ENCODE measurements around the gene PIGBOS1.
"Not testable (repeated sequence)": the region's sequence is repeated elsewhere in the genome, so short reads cannot be mapped to it uniquely, and the experiment has no call there.

Gene PIGBOS1

DNA sequence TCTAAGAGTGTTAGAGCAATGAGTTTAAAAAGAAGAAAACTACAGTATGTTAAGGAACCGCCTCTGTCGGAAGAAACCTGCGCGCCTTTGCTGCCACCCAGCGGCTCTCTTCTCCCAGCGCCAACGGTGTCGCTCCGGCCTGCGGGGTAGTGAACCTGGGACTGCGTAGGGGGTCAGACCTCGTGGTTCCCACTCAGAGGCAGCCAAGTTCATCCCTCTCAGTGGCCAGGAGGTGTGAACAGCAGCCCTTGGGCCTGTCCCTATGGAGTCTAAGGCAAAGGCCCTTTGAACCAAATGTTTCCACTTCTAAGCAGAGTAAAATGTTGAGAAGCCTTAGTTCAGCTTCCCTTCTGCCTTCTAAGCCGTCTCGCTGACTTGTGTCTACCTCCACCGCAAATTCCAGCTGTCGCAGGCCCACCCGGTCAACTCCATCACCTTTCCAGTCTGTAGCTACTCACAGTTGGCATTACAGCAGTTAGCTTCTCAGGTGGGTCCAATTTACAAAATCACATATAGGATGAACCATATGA is 28.3 kb downstream of the PIGBOS1 start:
- peak; percentile 79 for DNase-seq

DNA sequence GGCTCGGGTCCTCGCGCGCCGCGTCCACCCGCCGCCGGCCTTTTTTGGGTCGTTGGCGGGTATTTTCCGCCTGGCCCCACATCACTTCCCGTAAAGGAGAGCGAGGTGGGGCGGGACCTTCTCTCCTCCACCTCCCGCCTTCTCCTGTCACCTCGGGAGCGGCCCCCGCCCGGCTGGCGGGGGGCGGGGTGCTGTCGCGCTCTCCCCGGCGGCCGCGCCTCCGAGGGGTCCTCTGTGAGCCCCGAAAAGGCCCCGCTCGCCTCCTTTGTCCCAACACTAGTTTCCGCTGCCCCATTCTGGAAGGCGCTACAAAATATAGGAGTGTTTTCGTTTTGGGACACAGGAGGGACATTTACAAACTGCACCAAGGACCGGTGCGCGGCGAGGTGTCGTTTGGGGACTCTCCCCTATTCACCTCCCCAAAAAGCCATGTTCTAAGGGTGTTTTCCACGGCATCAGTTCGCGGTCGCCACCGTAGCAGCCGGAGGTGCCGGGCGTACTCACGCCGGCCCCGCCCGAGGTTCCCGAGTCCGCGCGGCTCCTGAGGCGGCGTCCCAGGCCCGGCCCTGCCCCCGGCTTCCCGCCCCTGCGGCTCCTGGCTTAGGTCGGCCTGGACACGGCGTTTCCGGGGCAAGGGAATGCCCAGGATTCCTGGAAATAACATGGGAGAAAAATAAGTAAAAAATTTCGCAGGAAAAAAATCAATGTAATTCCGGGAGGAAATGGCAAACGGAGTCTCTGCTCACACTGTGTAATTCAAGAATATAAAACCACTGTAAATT is 29.0 kb downstream of the PIGBOS1 start, which contains the start of gene RAB27A:
RAB27A (minus strand) TSS at position 68 of the 782 bp plus-strand sequence. CDS start 54,879 bp downstream, outside the sequence.
- DNase-seq = peak; percentile 63

DNA sequence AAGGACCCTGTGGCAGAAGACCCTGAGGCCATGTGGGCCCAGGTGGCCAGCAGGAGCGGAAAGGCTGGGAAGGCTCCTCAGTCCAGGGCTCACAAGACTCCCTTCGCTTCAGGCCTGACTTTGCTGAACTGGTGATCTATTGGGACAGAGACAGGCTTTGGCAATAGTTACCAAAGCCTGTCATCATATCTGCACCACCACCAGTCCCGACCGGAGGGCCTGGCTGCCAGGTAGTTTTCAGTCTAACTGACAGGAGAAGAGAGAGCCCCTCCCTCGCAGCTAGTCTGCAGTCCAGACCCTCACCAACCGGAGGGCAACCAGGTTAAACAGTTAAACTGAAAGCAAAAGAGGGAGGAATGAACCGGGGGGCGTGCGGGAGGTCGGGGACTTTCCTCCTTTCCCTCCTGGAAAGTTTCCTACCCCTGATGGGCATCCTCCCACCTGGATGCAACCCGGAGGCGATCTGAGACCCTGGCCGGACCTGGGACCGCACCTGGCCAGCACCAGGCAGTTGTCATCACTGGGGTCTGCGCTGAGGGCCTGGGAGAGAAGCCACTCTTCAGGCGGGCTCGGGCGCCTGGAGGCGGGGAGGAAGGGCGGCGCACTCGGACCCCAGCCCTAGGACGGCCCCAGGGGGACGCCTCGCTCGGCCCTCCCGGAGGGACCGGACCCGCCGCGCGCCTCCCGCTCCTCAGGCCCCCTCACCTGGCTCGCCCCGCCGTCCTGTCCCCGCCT is 29.7 kb downstream of the PIGBOS1 start:
- DNase-seq = peak; percentile 25

DNA sequence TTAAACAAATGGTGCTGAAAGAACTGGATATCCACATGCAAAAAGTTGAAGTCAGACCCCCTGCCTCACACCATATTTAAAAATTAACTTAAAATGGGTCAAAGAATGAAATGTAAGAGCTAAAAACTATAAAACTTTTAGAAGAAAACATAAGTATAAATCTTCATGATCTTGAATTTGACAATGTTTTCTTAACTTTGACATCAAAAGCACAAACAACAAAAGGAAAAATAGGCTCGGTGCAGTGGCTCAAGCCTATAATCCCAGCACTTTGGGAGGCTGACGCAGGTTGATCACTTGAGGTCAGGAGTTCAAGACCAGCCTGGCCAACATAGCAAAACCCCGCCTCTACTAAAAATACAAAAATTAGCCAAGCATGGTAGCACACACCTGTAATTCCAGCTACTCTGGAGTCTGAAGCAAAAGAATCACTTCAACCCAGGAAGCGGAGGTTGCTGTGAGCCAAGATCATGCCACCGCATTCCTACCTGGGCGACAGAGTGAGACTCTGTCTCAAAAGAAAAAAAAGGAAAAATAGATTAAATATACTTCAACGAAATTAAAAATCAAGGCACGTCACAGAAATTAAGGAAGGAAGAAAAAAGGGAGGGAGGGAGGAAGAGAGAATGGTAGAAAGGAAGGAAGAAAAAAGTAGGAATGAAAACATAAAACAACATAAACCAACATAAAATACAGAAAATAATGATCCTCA is 30.8 kb downstream of the PIGBOS1 start:
- DNase-seq = no peak

DNA sequence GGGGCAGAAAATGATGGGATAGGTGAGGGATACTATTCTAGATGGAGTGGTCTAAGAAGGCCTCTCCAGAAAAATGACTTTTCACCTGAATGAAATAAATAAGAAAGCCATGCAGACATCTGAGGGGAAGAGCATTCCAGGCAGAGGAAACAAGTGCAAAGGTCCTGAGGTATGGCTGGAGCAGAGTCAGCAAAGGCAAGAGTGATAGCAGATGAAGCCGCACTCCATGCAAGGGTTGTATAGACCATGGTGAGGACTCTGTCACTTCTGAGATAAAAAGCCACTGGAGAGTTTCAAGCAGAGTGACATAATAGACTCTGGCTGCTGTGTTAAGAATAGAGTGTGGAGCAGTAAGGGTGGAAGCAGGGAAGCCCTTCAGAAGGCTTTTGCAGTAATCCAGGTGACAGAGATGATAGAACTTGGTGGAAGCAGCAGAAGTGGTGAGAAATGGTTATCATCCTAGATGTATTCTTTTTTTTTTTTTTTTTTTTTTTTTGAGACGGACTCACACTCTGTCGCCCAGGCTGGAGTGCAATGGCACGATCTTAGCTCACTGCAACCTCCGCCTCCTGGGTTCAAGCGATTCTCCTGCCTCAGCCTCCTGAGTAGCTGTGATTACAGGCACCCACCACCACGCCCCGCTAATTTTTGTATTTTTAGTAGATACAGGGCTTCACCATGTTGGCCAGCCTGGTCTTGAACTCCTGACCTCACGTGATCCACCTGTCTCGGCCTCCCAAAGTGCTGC is 32.3 kb downstream of the PIGBOS1 start:
- not testable (repeated sequence) for DNase-seq

DNA sequence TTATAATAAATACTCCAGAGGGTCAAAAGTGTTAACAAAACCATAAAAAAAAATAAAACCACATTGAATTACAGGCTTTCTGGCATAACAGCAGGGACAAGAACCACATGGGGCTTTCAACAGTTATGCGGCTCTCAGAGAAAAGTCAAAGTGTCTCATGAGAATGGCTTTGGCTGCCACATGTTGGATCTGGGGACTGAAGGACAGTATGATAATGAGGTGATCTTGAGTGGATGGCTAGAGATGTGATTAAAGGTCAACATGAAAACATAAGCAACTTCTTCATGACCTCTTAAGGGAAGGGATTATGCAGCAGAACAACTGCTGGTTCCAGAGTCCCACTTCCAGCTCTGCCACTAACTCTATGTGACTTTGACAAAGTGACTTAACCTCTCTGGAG is 34.5 kb downstream of the PIGBOS1 start:
- DNase-seq = no peak

DNA sequence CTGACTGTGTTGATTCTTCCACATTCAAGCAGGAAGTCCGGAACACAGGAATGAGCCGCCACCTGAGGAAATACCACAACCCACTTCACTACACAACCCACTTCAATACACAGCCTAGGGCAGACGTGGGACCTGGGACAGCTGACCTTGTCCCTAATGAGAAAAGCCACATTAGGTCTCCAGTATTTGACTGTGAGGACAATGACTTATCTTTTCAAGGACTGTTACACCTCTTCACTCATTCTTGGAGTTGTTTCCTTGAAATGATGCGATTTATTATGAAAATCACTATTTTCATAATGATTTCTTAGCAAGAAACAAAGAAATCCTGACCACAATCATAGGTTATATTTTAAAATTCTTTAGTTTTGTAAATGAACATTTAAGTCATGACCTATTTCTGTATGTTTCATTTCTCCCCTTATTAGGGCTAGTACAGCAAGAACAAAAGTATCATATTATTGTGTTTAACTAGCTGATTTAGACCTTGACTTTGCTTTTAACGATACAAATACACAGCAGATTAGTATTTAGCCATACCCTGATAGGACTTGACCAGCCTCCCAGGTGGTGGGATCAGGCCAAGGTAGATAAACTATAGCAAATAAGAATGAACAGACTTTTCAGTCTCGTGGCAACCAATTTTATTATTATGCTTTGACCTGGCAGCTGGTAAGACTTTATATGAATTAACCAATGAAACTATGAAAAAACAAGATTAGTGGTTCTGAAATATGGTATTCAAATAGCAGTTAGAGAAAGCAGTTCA is 35.4 kb downstream of the PIGBOS1 start:
- DNase-seq = no peak

DNA sequence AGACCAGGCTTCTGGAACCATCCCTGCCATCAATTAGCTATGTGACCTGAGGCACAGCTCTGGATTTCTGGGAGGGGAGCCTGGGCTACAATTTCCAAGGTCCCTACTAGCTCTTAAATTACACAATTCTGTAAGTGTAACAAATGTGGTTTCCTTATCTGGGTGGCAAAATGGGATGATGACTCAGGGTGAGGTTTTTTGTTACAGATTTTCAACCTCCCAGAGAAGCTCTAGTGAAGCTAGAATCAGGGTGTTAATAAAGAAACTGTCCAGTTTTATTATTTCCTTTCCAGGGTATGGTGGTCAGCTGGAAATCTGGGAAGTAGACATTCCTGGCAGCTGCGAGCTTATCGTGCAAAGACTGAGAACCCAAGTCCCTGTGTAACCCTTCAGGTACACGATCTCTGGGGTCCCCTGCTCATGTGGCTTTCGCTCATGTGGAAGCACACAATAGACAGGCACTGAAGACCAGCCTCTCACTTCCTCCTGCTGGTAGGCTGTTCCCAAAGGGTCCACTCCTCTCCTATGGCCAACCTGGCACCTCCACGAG is 36.6 kb downstream of the PIGBOS1 start:
- DNase-seq = peak; percentile 67

DNA sequence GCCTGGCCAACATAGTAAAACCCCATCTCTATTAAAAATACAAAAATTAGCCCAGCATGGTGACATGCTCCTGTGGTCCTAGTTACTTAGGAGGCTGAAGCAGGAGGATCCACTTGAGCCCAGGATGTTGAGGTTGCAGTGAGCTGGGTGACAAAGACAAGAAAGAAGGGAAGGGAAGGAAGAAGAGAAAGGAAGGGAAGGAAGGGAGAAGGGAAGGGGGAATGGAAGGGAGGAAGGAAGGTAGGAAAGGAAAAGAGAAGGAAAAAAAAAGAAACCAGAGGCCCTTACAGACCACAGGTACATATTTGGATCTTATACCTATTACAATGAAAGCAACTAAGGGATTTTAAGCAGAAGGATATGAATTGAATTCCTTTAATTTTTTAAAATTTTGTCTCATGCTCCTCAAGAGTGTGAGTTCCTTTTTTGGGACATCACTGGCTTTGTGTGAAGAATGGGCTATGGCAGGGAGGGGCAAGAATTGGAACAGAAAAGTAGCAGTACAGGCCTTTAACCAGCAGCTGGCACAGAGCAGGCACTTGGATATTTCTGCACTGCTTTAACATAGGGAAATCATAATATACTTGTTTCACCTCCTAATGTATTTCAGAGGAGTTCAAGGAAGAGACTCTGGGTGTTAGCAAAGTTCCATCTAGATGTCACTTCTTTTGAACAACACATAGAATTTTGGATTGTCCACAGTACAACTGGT is 37.2 kb downstream of the PIGBOS1 start:
- no peak for DNase-seq

DNA sequence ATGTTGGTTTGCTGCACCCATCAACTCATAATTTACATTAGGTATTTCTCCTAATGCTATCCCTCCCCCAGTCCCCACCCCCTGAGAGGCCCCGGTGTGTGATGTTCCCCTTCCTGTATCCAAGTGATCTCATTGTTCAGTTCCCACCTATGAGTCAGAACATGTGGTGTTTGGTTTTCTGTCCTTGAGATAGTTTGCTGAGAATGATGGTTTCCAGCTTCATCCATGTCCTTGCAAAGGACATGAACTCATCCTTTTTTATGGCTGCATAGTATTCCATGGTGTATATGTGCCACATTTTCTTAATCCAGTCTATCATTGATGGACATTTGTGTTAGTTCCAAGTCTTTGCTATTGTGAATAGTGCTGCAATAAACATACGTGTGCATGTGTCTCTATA is 38.3 kb downstream of the PIGBOS1 start:
- not testable (repeated sequence) for DNase-seq

DNA sequence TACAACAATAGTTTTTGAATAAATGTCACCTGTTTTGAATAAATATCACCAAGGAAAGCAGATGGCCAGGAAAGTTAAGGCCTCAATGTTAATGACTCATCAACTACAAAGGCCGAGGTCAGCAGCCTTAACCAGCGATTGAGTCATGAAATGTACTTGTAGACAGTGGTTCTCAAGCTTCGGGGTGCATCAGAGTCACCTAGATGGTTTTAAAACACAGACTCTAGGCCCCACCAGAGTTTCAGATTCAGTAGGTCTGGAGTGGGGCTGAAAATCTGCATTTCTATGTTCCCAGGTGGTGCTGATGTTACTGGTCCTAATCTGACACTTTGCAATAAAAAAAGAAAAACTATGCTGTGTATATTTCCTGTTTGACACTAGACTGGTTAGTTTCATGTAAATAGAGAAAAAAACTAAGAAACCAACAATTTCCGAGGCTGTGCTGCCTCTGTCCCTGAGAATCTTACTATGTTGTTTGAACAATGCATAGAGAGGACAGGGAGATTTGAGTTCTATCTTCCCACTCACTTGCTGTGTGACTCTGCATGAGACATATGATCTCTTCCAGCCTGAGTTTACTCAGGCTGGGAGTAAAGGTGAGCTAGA is 39.1 kb downstream of the PIGBOS1 start:
- peak; percentile 83 for DNase-seq

DNA sequence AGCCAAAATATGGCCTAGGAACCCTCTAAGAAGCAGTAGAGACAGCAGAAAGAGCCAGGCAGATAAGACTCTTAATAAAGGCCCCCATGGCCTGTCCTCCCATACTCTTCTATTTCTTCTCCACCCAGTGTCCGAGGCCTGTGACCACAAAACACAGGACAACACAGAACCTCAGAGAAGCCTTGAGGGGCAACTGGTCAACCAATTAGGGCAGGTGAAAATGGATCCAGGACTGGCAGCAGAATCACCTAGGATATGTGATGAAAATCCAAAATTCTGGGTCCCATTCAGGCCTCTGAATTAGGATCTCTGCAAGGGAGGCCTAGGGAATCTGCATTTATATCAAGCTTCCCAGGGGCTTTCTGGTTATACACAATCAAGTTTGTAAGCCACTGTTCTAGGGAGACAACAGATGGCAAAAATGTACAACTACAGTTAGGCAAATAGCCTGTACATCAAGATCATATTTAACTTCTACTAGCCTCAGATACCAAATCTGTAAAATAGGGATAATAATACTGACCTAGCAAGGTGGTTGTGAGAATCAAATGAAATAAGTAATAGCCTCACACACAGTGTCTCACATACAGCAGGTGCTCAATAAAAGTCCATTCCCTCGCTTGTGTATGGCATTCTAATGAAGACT is 39.7 kb downstream of the PIGBOS1 start:
- DNase-seq = no peak

DNA sequence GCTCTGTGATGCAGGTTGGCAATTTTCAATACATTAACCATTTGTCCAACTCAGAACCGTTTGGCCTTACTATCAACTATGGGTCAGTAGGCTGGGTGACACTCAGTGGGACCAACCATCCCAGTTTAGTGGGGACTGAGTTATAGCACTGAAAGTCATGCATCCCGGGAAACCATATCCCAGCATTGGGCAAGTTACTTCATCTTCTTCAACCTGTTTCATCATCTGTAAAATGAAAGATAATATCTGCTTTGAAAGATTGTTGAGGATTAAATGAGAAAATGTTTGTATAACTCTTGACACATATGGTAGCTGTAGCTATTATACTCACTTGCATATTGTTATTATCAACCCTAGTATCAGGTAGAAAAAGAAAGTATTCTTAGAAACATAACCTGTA is 41.2 kb downstream of the PIGBOS1 start:
- DNase-seq = no peak

DNA sequence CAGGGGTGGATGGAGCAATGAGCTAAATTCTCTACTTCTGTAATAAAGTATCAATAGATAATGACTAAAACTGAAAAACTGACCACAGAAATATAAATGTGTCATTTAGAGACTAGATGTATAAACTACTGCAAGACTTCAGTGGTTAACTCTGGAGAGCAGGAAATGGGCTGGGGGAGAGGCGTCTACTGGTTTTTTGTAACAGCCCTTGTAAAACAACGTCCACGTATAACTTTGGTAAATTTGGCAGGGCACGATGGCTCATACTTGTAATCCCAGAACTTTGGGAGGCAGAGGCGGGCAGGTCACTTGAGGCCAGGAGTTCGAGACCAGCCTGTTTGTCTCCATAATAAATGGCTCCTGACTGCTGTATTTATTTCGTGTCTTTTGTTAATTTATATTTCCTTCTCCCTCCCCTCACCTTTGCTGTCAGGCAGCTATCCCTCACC is 41.8 kb downstream of the PIGBOS1 start:
- DNase-seq = peak; percentile 28

DNA sequence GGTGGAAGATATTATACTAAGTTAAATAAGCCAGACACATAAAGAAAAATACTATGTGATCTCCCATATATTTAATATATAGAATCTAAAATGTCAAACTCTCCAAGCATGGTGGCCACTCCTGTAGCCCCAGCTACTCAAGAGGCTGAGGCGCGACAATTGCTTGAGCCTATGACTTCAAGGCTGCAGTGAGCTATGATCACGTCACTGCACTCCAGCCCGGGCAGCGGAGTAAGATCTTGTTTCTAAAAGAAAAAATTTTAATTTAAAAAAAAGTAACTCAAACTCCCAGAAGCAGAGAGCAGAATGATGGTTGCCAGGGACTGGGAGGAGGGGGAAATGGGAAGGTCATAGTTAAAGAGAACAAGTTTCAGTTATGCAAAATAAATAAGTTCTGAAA is 42.6 kb downstream of the PIGBOS1 start:
- DNase-seq = no peak

DNA sequence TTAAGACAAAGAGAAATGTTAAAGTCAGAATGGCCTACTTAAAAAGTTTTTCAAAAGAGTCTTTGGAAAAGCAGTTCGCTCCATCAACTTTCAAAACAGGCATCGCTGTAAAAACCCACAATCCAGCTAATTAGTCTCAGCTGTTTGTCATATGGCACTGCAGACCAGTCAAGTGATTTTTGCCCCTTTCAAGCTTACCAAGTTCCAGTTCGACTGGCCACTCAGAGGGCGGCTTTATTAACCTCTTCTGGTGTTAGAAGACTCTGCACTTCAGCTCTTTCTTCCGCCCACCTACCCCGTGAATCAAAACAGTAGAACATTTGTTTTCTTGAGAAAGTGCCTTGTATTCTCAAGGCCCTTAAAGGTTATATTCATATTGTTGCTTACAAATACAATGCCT is 48.6 kb downstream of the PIGBOS1 start:
- no peak for DNase-seq

DNA sequence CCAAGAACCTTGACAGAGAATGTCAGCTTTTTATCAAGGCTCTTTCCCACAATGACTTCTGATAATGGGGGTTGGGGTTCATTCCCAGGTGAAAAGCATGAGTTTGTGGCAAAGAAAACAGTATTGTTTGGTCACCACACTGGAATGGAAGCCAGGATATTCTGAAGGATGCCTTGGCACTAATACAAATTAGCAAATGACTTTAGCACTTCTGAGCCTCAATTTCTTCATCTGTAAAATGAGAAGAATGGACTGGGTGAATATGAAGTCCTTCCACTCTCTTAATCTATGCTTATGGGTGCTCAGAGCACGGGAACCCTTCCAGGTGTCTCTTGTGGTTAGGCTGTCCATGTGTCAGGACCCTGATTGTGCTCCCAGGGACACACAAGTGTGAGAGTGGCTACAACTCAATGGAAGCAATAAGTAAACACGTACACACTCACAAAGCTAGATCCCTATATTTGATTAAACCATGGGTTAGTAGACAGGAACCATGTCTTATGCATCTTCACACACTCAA is 50.7 kb downstream of the PIGBOS1 start:
- no peak for DNase-seq

DNA sequence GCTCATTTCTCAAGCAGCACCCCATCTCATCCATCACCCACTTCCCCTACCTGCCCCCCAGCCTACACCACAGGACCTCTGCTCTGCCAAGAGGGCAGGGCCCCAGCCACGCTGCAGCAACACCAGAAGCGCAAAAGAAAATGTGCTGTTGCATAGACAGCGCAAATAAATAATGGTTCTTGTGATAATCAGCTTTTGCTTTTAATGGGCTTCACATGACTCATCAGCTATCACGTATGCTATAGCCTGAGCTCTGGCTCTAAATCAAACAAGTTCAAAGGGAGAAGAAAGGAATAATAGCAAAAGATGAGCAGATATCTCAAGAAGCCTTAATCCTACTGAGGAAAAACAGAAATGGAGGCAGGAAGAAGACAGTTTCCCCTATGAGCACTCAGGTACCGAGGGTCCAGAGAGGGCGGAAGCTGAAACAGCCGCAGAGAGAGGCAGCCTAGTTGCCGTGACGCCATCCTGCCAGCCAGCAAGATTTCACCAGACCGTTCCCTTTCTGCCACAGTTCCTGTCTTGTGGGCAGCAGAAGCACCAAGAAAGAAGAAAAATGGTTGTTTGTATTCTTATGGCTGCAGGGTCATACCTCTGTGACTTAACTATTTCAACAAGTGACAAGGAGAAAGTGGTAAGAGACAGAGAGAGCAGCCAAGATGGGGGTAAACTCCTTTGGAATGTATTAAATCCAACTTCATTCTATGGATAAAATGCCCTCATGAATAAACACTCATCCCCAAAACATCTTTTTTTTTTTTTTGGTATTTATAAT is 51.3 kb downstream of the PIGBOS1 start:
- peak; percentile 58 for DNase-seq
